GM19099 (cell line): Measurements from ENCODE around the gene BUB1.

Experiments
- POLR2A ChIP-seq: IDR thresholded peaks from 3 replicates; pipeline ENCODE4 v1.6.1; 2011; ENCODE audit warnings: low read depth; ENCODE audit not compliant: insufficient read length; ENCODE audit errors: extremely low read depth

Gene BUB1

DNA sequence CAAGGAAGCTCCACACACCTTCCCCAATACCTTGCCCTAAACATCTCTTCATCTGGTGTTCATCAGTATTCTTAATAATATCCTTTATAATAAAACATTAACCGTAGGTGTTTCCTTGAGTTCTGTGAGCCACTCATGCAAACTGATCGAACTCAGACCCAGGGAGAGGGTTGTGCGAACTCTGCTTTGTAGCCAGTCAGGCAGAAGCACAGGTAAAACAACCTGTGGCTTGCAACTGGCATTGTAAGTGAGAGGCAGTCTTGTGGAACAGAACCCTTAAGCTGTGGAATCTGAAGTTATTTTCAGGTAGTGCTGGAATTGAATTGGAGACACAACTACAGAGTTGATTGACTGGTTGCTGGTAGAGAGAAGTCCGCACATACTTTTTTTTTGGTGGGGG is 4.7 kb downstream of the BUB1 start:
- TF ChIP-seq POLR2A = no peak

DNA sequence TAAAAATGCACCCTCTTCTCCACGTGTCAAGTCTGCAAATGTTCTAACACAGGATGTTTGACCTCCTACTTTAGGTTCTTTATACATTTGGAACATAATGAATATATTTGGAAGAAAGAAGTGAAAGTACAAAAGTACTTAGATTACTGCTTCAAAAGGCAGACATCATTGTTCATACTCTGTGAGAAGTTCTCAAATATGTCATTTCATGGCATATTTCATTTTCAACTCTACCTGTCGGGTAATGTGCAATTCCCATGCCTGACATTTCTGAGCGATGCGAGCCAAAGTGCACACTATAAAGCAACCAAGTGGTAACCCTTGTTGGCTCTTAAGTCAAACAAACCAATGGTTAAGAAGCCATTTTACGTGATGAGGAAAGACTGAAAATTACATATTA is 7.0 kb downstream of the BUB1 start:
- TF ChIP-seq POLR2A = no peak

DNA sequence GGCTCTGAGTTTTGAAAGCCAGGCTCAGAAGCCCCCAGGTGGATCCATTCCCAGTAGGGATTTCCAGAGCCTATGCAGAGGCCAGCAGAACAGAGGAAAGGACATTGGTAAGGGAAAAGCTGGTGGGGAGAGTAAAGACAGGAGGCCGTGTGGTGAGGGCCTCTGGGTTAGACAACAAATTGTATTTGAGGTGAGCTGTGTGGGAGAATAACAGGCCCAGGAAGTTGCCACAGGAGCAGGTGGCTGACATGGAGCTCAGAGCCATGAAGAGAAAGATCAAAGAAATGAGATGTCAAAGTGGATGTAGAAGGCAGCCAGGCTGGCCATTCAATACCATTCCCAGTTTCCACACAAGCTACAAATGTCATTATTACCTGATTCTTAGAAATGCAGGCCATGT is 8.8 kb downstream of the BUB1 start:
- no peak for TF ChIP-seq POLR2A

DNA sequence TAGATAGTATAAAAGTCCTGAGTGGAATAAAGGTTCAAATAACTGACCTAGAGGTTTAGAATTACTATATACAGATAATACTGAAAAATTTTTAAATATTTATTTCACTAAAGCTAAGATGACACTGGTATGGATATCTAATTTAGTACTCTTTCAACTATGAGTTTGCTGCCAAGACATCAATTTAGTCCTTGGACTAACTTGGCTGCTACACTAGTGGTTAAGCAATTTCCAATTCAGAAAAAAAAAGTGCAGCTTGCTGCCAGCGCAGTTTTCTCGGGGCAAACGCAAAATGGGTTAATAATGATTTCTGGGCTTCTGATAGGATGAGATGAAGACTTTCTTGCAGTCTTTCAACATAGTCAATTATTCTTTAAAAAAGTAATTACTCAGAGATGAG is 10.8 kb downstream of the BUB1 start:
- no peak for TF ChIP-seq POLR2A

DNA sequence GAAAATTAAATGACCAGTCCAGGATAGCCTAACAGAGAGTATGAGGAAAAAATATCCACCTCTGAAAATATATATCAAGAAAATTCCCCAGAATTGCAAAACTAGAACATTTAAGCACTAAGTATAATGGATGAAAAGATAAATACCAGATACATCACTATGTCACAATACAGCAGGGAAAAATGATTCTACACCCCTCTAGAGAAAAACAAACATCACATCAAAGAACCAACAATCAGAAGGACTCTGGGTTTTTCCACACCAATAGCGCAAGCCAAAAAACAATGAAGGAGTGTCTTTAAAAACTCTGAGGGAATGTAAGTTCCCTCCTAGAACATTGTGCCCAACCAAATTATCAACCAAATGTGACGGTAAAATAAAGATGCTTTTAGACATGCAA is 13.7 kb downstream of the BUB1 start:
- no peak for TF ChIP-seq POLR2A

DNA sequence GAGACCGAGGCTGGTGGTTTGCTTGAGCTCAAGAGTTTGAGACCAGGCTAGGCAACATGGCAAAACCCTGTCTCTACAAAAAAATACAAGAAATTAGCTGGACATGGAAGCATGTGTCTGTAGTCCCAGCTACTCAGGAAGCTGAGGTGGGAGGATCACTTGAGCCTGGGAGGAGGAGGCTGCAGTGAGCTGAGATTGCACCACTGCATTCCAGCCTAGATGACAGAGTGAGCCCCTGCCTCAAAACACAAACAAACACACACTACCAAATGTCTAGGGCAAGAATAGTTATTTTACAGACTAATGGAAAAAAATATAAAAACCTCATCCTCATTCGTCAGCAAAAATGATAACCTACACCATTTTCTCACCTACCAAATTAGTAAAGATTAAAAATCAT is 15.3 kb downstream of the BUB1 start:
- TF ChIP-seq POLR2A = no peak

DNA sequence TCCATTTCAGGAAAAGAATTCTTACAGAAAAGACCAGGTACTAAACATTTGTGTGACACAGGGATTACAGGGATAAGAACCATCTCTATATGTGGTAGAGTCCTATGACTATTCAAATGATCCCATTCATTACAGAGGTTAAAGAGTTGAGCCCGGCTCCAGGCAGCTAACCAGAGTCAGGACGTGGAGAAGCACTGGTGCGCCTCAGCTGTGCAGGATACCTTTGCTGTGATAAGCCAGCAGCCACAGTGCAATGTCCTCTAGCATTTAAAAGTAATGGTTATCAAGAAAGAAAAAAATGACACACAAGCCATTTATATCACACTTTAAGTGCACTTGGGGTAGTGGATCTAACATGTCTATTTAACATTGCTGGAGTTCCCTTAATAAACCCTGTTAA is 17.3 kb downstream of the BUB1 start:
- no peak for TF ChIP-seq POLR2A

DNA sequence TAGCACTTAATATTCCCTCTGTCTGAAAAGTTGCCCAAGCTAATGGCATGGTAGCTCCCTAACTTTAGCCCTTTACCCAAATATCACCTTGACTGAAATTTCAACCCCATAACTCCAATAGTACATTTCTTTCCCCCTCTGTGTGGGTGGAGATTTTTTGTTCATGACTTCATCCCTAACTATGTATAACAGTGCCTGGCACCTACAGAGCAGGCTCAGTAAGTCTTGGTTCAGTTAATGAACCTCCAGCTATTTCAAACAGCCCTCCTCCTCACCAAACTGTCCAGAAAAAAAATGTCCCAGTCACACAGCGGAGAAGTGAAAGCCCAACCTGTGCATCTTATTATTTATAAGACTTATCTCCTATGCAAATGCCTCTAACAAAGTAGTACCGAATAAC is 18.6 kb downstream of the BUB1 start:
- TF ChIP-seq POLR2A = no peak

DNA sequence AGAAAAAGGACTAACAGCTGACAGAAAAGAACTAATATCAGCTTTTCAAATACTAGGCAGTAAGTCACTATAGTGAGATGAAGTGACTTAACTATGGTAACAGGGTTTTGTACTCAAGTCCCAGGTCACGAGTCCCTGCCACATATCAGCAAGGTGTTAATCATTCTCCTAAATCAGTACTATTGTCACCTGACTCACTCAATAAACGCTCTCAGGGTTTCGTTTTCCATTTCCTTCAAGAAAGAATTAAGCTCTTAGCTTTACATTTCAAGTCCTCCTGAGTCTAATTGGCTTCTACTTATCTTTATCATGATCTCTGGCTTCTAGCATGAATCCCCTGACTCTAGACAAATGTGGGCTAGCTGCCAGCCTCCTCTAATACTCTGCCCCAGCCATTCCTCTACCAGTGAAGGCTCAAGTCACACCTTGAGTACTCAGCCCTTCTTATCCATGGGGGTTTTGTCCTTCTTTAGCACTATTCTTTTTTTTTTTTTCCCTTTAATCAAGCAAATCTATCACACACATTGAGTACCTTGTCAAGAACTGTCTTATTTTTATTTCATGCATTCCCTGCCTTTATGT is 20.0 kb downstream of the BUB1 start:
- no peak for TF ChIP-seq POLR2A

DNA sequence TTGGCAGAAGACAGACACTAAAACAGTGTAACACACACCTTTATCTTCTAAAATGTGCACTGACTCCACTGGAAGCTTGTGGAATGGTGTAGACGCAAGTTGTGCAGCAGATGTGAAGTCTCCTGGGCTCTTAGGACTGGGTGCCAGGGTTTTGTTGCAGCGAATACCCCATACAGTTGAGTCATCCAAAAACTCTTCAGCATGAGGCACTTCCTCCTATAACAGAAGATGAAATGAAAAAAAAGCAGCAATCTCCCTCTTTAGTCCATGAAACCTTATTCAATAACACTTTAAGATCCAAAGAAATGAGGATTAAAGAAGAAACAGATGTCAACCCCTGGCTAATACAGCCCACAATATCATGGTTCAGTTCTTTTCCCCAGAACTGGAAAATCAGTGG is 22.2 kb downstream of the BUB1 start:
- no peak for TF ChIP-seq POLR2A

DNA sequence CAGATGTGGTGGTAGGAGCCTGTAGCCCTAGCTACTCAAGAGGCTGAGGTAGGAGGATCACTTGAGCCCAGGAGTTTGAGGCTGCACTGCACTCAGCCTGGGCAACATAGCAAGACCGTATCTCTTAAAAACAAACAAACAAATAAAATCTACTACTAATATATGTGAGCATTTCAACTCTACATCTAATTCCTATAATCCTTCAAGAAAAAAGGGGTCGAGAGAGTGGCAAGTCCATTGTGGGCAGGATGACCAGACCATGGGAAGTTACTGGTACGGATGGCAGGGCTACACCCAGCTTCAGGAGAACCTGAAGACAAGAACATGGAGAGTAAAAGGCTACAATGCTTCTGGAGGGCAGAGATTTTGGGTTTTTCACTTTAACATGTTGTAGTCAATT is 24.0 kb downstream of the BUB1 start:
- TF ChIP-seq POLR2A = no peak

DNA sequence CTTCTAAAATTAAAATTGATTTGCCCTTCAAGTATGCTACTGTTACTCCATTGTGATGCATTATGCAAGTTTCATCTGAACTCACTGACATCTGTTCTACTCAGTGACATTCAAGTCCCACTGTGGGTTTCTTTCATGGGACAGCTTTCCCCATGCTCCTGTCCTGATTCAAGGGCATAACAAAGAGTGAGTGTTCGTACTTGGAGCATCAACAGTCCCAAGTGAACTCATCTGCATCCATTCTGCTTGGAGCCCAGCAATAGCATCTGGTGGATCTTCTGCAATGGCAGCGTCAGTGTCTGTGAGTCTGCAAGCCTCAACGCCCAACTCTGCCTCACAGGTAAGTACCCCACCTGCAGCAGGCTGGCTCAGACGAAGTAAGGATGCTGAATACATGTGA is 27.5 kb downstream of the BUB1 start:
- no peak for TF ChIP-seq POLR2A

DNA sequence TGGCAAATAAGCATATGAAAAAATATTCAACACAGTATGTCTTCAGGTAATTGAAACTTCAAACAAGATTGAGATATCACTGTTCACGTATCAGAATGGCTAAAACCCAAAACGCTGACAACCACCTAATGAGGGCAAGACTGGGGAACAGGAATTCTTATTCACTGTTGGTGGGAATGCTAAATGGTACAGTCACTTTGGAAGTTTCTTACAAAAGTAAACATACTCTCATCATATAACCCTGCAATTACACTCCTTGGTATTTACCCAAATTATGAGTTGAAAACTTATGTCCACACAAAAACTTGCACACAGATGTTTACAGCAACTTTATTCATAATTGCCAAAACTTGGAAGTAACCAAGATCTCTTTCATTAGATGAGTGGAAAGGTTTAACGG is 30.1 kb downstream of the BUB1 start:
- TF ChIP-seq POLR2A = no peak

DNA sequence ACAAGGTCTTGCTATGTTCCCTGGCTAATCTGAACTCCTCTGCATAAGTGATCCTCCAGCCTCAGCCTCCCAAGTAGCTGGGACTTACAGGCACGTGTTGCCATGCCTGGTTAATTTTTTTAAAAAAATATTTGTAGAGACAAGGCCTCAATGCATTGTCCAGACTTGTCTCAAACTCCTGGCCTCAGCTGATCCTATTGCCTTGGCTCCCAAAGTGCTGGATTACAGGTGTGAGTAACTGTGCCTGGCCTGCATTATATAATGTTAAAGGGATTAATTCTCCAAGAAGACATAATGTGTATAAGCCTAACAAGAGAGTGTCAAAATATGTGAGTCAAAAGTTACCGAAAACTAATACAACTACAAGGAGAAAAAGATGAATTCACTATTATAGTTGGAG is 32.2 kb downstream of the BUB1 start:
- TF ChIP-seq POLR2A = no peak

DNA sequence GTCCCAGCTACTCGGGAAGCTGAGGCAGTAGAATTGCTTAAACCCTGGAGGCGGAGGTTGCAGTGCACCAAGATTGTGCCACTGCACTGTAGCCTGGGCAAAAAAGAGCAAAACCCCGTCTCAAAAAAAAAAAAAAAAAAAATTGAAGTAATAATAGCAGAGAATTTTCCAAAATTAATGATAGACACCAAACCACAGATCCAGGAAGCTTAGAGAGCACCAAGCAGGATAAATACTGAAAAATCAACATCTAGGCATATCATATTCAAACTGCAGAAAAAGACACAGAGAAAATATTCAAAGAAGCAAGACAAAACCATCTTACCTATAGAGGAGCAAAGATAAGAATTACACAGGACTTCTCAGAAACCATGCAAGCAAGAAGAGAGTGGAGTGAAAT is 33.5 kb downstream of the BUB1 start:
- TF ChIP-seq POLR2A = no peak

DNA sequence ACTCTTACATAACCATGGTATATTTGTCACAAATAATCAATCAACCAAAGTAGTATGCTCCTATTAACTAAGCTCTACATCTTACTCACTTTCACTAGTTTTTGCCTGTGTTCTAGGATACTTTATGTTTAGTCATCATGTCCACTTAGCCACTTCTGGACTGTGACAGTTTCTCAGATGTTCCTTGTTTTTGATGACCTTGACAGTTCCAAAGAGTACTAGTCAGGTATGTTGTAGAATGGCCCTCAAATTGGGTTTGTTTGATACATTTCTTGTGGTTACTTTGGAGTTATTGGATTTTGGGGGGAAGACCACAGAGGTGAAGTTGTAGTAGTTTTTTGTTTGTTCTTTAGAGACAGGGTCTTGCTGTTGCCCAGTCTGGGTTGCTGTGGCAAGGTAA is 35.5 kb downstream of the BUB1 start:
- no peak for TF ChIP-seq POLR2A

DNA sequence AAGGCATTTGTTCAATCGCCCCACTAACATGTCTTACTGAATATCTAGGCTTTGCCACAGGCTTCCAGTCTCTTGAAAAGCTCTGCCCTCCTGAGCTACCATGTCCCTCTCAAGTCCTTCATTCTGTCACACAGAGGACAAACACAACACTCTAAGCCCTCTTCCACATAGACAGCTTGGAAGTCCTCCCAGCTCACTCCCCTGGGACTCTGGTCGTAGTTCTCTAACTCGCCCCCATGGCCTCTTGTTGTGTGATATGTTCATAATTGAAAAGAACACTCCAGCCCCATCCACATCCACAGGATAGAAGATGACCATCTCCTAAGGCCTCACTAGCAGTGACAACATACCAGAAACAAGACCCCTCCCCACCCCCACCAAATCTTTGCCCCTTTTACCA is 37.9 kb downstream of the BUB1 start:
- TF ChIP-seq POLR2A = no peak

DNA sequence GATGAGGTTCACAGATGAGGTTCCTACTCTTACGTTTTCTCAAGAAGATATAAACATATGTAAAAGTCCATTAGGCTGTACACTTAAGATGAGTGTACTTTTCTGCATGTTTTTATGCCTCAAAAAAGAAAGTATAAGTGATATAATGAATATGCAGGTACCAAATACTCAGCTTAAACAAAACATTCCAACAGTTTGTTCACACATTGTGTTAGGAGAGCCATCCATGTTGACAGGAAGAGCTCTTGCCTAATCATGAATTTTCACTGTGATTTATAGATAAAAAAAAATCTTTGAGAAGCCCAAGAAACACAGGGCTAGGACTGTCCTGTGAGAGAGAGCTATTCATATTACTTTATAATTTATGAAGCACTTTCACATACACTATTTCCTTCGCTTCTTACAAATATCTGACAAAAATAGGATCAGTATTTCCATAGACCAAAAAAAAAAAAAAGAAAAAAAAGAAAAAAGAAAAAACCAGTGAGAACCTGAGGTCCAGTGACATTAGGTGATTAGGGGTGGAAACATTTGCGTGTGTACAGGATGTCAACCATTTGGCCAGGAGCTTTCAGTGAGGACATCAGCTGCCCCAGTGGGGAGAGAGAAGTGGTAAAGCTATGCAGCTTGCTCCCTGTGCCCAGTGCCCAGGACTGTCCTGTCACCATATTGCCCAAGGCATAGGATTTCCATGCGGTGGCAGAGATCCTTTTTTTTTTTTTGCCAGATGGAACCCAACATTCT is 38.7 kb downstream of the BUB1 start:
- TF ChIP-seq POLR2A = no peak

DNA sequence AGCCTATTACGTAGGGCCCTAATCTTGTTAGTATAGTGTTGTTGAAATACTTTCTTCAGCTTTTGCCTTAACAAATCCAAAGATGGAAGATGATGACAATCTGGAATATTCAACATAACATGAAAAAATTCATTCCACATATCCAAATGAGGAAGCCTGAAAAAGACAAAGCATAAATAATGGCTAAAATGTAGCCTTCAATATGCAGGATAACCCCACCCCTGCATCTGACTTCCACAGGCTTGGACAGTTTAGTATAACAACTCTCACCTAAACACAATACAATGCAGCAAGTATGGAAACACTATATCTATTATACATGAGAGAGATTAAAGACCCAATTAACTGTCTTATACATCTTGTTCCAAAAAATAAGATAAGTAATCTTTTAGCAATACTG is 39.9 kb downstream of the BUB1 start:
- no peak for TF ChIP-seq POLR2A
